Measurements from ENCODE around the gene SPATS2L.
"Not testable (repeated sequence)": the region's sequence is repeated elsewhere in the genome, so short reads cannot be mapped to it uniquely, and the experiment has no call there.

Gene SPATS2L

DNA sequence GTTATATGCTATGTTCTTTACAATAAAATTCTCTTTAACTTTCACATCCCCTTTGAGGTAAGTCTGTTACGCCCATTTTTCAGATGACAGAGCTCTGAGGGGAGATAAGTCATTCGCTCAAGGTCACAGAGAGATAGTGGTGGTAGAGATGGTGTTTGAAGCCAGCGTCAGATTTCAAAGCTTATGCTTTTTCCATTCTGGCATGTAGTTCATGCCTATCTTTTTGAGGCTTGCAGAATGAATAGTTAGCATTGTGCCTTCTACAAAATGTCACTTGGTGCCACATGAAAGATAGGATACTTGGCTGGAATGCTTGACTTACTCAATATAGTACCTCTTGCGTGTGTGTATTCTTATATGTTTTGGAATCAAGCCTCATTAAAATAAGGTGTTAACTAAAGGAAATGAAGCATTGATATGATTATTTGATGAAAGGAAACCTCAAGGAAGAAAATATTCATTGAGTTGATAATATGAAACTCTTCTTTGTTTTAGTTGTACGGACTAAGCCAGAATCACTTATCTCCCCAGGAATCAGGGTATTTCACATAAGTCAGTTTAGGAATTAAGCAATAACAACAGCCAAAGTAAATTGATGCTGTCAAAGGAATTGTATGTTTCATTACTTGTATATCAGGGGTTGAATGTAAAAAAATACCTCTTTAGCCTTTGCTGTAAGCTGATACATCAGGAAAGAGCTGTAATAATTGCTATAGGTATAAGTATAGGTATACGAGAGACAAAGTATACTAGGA, 15.5 kb downstream of the SPATS2L start:
- DNase-seq: no peak

DNA sequence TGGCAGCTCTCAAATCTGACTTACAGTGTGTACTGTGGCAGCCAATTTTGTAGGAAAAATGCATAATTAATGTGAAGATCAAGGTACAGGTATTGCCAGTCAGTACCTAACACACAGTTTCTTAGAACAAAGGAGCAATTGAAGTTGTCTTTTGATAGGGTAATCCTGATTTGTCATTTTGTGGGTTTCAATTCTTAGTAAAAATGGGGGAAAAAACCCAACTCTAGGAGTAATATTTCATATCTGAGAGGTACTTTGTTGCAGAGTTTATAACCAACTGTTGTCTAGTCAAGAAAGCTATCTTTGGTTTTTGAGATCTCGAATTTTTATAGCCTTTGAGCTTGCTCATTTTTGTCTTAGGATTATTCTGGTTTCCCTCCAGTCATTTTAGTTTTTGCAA, 16.1 kb downstream of the SPATS2L start:
- no peak for DNase-seq

DNA sequence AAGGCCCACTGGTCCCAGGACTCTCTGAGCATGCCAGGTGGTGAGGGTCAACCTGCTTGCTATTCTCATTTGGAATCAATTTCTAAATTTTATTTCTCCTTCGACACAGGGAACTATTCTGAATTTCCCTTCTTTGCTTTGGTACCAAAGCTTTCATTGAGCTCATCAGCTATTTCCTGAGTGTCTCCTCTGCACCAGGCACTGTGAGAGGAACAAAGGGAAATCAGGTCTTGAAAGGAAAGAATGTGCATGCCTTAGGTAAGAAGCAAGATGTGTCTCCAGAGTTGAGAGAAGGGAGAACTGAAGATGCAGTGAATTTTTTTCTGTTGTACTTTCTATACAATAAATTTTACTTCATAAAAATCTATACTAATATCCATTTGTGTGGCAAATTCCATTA, 17.9 kb downstream of the SPATS2L start:
- DNase-seq: no peak

DNA sequence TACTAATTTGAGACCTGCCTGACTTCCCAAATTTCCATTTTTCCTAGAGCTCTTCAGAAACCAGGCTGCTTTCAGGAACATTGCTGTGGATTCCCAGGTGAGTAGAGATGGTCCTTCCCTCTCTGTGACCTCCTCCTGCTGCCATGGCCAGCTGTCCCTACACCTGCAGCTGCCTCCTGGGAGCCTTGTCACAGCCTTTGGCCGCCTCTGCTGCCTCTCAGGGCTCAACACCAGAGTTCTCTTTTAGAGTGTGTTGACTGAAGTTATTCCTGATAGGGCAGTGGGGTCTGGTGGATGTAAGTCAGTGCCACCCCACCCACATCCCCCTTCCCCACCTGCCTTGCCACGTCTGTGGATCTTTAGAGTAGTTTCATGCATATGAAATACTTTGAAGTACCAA, 22.9 kb downstream of the SPATS2L start:
- no peak for DNase-seq

DNA sequence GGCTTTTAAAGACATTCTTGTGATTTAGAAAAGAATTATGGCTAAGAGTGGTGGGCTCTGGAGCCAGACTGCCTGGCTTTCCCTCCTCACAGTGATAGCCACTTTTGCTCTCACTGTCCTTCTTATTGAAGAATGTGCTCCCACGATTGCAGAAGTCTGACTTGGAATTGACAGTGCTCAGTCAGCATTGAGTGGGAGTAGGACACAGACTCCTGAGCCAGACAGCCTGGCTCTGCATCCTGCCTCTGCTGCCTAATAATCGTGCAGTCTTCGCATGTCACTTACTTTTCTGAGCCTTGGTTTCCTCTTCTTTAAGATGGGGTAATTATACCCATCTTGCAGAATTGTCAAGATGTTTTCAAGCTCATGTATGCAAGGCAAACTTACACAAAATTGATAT, 23.3 kb downstream of the SPATS2L start:
- DNase-seq: no peak

DNA sequence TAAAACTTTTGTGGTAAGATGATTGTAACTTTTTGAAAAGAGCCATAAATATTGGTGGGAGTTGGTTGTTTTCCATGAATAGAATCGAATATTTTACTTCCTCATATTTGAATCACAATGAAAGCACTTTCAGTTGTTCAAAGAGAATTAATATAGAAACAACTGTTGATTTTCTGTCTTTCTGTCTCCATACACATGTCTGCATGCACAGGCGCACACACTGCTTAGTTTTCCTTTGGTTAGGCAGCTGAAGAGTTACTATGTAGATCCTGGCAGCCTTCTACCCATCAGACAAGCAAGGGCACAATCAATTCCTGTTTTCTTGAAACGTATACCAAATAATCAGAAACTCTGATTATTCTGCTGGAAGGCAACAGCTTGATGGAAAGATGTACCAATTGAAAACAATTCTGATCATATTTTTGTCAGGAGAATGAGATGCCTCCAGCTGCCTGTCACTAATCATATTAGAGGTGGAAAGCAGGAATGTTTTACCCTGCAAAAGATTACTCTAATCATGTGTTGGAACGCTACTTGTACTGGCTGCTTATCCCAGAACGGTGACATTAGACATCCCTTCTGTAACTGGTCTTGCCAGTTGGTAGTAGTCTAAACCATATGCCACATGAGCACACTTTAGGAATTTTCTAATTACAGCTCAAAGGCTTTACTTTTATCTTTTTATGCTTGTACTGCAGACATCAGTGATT, 24.0 kb downstream of the SPATS2L start:
- DNase-seq: no peak

DNA sequence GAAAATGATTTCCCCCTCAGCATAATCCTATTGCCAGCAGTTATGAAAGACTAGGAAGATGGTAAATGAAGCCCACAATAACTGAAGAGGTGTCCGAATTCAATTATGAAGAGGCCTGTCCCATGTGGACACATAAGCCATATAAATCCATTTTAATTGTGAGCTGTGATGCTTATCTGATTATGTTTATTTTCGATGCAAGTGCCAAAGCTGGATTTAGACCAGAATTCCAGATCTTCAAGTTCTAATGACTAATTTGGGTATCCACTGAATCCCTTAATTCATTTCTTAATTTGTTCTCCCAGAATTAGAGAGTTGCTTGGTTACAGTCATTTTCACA, 24.5 kb downstream of the SPATS2L start:
- no peak for DNase-seq

DNA sequence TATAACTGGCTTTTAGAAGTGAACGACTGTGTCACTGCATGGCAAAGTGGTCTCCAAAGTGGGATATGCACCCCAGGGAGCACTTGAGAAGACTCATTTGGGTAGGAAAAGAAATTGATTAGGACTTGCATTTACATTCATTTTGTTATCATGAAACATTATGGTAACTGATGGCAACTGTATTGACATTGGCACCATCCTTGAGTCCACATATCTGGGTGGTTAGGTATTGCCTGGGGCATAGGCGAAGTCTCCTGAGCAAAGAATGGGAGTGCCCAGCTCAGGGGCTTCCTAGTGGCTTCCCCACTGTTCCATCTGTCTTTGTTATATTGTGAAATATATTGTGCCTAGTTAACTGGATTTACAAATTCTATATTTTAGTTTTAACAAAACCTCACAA, 29.2 kb downstream of the SPATS2L start:
- no peak for DNase-seq

DNA sequence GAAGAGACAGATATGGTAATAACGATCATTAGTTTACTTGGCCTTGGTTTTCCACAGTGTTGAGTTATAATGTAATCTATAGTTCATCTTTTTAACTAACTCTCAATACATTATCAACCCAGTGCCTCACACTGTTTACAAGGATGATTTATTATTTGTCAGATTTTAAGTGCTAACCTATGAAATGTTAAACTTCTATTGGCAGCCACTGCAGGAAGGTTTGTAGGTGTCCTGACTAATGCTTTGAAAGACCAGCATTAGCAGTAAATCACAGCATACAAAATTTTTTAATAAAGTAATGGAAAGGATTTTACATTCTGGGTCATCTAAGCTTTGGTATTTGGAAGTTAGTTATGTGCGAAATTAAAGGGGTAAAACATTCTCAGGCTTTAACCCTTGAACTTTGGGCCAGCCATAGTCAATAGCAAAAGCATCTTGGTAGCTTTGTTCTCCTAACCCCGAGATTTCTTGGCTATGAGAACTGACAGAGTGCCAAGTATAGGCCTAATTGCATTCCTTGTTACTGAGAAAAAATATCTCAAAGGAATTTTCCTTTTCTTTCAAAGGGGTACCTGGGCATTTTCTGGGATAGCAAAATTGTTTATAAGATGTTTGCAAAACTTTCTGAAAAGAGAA, 30.6 kb downstream of the SPATS2L start:
- DNase-seq: no peak

DNA sequence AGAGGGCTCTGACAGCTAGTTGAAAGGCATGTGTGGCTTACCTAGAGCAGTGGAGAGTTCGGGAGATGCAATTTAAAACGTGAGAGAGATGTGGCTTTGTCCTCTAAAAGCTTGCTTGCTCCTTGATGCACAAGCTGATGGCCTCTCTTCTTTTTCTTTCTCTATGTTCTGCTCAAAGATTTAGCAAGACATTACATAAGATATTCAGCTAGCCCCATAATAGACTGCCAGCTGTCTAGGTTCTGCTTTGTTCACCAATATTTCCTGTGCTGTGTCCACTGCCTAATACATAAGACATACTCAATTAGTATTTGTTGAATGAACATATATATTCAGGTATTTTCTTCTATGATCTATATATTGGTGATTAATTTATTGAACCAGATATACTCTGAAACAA, 31.1 kb downstream of the SPATS2L start:
- DNase-seq: no peak

DNA sequence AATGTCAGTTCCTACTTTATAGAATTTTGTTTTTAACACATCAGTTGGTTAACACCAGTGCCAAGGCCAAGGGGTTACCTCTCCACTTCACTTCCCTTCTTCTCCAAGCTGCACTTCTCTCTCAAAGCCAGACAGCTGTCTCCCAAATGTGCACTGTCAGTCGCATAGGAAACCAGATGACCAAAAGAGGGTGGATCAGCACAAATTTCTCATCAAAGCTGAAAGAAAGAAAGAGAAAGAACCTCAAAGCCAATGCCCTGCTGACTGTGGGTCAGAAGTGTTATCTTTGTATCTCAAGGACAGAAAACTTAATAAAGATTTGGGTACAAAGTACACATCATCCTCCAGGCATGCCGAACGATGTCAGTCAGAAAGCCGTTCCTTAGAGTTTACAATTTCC, 32.2 kb downstream of the SPATS2L start:
- no peak for DNase-seq

DNA sequence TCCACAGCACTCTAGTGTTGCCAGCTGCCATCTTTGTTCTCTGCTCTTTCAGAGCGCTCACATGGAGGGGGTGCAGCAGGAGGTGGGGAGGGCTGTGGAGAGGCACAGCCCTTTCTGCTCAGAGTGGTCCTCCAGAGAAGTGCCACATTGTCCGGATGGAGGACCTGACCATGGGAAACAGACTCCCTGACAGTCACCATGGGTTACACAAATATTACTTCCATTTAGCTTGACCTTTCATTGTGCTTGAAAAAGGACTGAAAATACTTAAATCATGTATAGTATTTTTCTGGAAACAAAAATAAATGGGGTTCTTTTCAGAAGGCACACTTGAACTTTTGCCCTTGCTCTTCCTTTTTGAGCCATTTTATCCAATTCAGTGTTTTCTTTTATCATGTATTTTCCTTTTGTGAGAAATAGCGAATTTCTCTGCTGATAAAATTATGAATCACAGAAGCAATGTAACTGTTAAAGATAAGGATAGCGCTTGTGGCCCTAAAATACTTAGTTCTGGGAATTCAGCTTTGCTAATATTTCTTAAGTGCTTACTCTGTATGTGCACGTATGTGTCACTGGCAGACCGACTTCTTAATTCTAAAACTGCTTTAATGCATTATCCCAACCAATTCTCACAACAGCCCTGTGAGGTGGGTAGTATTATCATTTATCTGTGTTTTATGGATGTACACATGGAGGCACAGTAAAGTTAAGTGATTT, 34.2 kb downstream of the SPATS2L start:
- DNase-seq: no peak

DNA sequence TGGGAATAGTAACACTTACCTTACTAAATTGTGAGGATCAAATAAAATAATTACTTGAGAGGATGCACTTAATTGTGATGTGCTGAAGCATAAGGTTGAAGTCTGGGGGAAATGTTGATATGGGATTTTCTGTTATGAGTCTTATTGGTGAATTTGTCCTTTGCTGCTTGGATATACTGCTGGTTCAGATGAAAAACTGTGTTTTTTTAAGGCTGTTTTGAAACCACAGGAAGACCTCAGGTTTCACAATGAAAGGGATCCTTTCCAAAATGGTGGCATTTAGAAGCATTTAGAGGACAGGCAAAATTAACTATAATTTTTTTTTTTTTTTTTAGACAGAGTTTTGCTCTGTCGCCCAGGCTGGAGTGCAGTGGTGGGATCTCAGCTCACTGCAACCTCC, 34.9 kb downstream of the SPATS2L start:
- no peak for DNase-seq

DNA sequence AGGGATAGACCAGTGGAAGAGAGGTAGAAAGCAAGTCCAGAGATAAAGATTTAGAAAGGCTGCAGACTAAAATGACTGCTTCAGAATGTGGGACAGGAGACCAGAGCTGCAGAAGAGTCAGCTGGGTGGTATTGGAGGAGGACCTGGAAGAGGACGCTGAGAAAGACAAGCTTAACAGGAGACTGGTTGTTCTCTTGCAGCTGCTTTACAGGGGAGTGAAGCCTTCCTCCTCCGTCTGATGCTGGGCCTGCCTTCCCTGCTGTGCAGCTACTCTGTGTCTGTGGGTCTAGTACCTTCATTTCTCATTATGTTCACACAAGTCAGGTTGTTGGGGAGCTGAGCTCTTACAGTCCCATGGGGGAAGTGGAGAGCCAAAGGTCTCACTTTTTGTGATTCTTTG, 35.7 kb downstream of the SPATS2L start:
- no peak for DNase-seq

DNA sequence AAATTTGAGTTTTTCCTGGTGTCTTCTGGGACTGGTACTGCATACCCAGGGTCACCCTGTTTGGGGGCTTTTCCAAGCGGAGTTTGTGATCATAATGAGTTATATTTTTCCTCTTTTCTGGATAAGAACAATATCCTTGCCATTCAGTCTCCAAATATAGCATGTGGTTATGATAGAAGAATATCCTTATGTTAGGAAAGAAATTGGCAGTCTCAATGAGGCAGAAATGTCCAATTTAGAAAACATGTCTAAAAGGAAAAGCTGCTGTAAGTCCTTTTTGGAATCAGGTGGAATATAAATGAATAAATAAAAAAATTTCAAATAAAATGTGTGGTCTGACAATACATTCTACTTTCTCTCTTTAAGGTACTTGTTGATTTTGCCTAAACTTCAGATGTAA, 36.2 kb downstream of the SPATS2L start:
- no peak for DNase-seq

DNA sequence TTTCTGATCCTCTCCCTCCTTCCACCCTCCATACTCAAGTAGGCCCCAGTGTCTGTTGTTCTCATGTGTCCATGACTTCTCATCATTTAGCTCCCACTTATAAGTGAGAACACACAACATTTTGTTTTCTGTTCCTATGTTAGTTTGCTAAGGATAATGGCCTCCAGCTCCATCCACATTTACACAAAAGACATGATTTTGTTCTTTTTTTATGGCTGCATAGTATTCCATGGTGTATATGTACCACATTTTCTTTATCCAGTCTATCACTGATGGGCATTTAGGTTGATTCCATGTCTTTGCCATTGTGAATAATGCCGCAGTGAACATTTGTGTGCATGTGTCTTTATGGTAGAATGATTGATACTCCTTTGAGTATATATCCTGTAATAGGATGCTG, 37.7 kb downstream of the SPATS2L start:
- DNase-seq: not testable (repeated sequence)

DNA sequence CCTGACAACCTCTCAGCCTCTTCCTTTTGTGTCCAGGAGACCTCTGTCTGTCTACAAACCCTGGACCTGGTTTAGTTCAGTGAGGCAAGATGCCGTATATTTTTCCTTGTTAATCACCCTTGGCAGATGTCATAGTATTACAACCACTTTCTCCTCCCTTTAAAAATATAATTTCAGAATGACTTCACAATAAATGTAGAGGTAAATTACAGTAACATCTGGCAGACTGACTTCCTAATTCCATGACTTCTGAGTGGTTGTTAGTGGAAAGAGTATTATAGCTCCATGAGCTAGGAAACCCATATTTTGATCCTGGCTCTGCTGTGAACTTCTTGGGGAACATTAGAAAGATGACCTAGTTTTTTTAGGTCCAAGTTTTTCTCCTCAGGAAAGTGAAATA, 39.5 kb downstream of the SPATS2L start:
- DNase-seq: no peak

DNA sequence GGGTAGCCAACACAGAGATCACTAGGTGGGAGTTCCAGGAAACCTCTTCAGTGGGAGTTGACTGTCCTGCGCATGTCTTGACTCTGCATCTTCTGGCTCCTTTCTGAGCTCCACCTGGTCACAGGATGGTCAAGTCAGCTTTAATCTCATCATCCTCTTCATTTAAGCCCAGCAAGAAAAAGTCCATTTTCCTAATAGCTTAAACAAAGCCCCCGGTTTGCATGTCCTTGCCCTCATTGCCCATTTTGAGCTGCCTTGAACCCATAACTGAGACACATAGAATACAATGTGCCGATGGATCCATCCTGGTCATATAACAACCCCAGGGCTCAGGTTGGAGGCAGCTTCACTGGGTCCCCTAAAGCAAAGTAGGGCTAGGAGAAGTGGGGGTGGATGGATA, 40.8 kb downstream of the SPATS2L start:
- no peak for DNase-seq

DNA sequence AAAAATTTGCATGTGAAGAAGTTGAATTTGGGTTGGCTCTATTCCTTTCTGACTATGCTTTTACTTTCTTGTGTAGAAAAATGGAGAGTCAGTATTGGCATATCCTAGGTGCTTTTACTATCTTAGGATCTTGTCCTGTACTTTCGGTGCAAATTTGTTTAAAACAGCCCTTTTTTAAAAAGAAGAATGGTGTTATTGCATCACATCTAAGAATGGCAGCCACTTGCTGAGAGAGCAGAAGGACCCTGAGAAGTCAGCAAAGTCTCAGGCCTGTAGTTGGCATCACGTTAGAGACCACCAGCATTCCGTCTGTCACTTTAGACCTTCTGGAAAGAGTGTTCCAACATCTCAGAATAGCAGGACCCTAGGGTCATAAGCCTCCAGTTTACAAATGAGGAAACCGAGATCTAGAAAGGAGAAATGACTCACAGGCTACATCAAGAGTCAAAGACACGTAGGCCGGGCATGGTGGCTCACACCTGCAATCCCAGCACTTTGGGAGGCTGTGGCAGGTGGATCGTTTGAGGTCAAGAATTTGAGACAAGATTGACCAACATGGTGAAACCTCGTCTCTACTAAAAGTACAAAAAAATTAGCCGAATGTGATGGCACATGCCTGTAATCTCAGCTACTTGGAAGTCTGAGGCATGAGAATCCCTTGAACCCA, 42.5 kb downstream of the SPATS2L start:
- DNase-seq: no peak

DNA sequence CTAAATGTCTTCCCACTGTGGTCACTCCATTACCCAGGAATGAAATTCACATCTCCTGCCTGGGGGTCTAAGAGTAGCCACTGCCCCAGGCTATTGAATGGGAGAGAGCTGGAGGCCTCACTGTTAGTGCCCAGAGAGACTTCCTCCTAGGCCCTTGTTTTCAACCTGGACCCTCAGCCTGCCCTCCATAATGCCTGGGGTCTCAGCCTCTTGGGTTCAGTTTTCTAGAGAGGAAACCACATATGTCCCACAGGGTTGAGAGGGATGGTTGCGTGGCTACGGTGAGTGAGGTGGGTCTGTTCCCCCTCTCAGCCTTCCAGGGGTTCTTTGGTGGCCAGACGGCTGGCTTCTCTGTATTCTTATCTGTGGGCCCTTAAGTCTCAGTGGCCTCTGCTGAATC, 43.4 kb downstream of the SPATS2L start:
- DNase-seq: no peak

DNA sequence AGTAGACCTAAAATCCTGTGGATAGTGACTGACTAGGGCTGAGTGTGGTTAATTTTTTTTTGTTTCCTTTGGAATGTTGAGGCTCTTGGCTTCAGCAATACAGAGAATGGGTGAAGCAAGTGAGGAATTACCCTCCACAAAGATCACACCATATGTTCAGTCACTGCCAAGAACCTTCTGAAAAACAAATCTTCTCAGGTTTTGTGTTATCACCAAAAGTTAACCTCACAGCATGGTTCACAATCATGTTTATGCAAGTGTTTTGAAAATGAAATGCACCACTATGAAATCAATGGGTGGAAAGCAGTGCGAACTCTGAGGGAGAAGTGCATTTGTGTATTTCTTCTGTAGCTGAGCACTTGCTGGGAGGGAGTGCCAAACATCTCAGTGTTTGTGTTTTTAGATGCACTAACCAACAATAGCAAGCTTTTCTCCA, 44.4 kb downstream of the SPATS2L start:
- DNase-seq: no peak

DNA sequence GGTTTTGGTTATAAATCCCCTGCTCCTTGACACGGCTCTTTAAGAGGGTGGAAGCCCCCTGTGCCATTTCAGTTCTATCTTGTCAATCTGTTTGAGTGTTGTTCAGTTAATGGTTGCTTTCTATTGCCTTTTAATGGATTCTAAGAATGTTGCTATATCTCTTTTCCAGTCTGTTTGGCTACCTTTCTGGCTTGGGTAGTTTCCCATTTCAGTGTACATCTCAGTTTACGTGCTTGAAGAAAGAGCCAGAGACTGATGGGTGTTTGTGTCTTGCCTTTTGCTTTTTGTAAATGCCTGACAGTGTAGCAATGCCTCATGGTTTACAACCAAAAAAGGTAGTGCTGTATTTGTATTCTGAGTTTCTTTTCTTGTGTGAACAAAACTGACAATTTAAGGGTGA, 45.3 kb downstream of the SPATS2L start:
- DNase-seq: no peak

DNA sequence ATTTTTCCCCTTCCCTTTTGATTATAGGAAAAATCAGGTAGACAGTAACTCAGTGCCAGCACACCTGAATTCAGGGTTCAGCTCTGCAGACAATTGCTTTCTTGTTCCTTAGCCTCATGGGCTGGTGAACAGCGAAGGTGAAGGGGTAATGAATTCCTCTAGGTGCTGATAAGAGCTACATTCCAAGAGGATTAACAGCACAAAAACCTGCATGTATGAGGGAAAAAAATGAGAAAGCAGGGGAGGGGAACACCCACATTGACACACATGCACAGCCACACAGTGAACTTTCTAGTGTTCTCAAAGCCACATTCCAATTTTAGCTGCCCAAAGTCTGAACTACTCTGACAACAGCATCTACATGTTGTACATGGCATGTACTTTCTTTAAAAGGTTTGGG, 46.1 kb downstream of the SPATS2L start:
- no peak for DNase-seq

Data from KG1 (cell line).